Colonic mucosa (tissue), 4 donors: Measurements from ENCODE around the gene C3orf70. TPM values are rescaled to one million over a fixed set of nuclear protein-coding genes. Genes with fewer than 3 reads are reported as not detected.

Experiments
- DNase-seq: peaks from one replicate; pipeline ENCODE4 v3.0.0-alpha.2; 2020
- H3K27ac ChIP-seq: fragments of 200-600 bp; one replicate; pipeline ENCODE4 v1.8.0; 2021
- H3K27me3 ChIP-seq: fragments of 200-600 bp; one replicate; pipeline ENCODE4 v1.8.0; 2021
- H3K36me3 ChIP-seq: fragments of 200-600 bp; one replicate; pipeline ENCODE4 v1.8.0; 2021
- H3K4me1 ChIP-seq: fragments of 200-600 bp; one replicate; pipeline ENCODE4 v1.8.0; 2021; ENCODE audit warnings: mild to moderate bottlenecking
- H3K4me3 ChIP-seq: fragments of 200-600 bp; one replicate; pipeline ENCODE4 v1.8.0; 2021
- H3K9ac ChIP-seq, 2 donors: one replicate each; pipeline ENCODE4 v1.7.0; 2013; ENCODE audit warnings: control low read depth in 2 of 2, low read depth in 2 of 2, low read length in 2 of 2
- H3K9me3 ChIP-seq: fragments of 200-600 bp; one replicate; pipeline ENCODE4 v1.8.0; 2021
- CTCF ChIP-seq: fragments of 200-600 bp; IDR thresholded peaks from one replicate; pipeline ENCODE4 v1.8.0; 2022; ENCODE audit warnings: antibody characterized with exemption, mild to moderate bottlenecking
- intact Hi-C: fragments of 100-400 bp; cut with DNase I; formaldehyde crosslinking; loops from one replicate; pipeline ENCODE4 v1.14.1; 2022
- total RNA-seq, 2 donors: library from RNA; stranded (reverse); fragmentation: NEBNext Ultra II Directional in 1 of 2; extraction: Animal tissue kit (Norgen Biotek cat#: 25700) in 1 of 2; gene quantifications; one replicate each; pipeline ENCODE4 v1.2.1, GENCODE V29; 2021
- donor health status: healthy.
- donor health status: DM: no; HTN: no; CAD: no.
- donor health status: DM: no; HTN: no; CAD: no.

Gene C3orf70
- total RNA-seq, 2 donors from 2014 or later, result 8.4 to 12.7 TPM

- Histone ChIP-seq H3K27me3 (no peaks in the 10 kb centered on the region), H3K9me3 (no peaks in the 10 kb centered on the region), H3K36me3 (no peaks in the 10 kb centered on the region), H3K27ac (no peak overlapping the region), H3K4me3 (no peak overlapping the region), H3K4me1 (no peaks in the 10 kb centered on the region), H3K9ac (no peak overlapping the region)
- no peak for TF ChIP-seq CTCF
- no peak for DNase-seq
- intact Hi-C loops, result no loop called here
These were observed 2.8 kb upstream of the C3orf70 start for GRCh38 chr3:185155678-185156077.

- no peak overlapping the region for H3K4me3 ChIP-seq
- DNase-seq, result no peak
- intact Hi-C loops, result no loop called here
These were observed 1.2 kb upstream of the C3orf70 start for GRCh38 chr3:185153861-185154629.

GRCh38 chr3:185153171-185153771, 411 bp upstream of the C3orf70 start:
- peak overlapping the region; percentile 81 for H3K27ac ChIP-seq

More at GRCh38 chr3:185153861-185154629, 1.2 kb upstream of the C3orf70 start:
- H3K9ac ChIP-seq, result peak overlapping the region in 1 of 2 donors; percentile 79
- no peaks in the 10 kb centered on the region for H3K4me1 ChIP-seq
- no peak for TF ChIP-seq CTCF
- no peaks in the 10 kb centered on the region for H3K9me3 ChIP-seq
- no peak overlapping the region for H3K27ac ChIP-seq
- H3K27me3 ChIP-seq, result no peaks in the 10 kb centered on the region
- H3K36me3 ChIP-seq, result no peaks in the 10 kb centered on the region

GRCh38 chr3:185151964-185152409, 873 bp downstream of the C3orf70 start:
- TF ChIP-seq CTCF, result no peak
- no peaks in the 10 kb centered on the region for H3K9me3 ChIP-seq
- H3K4me3 ChIP-seq, result peak overlapping the region; percentile 77
- no peaks in the 10 kb centered on the region for H3K27me3 ChIP-seq
- H3K9ac ChIP-seq, result peak overlapping the region; percentile 68 to 75
- no peaks in the 10 kb centered on the region for H3K4me1 ChIP-seq
- H3K36me3 ChIP-seq, result no peaks in the 10 kb centered on the region
- intact Hi-C loops, result no loop called here
- peak overlapping the region; percentile 81 for H3K27ac ChIP-seq
- no peak for DNase-seq

More at GRCh38 chr3:185153171-185153771, 411 bp upstream of the C3orf70 start:
- H3K27me3 ChIP-seq, result no peaks in the 10 kb centered on the region
- no peaks in the 10 kb centered on the region for H3K4me1 ChIP-seq
- H3K9ac ChIP-seq, result peak overlapping the region; percentile 79 to 84
- DNase-seq, result peak; percentile 40
- intact Hi-C loops, result no loop called here
- no peaks in the 10 kb centered on the region for H3K9me3 ChIP-seq
- no peaks in the 10 kb centered on the region for H3K36me3 ChIP-seq
- TF ChIP-seq CTCF, result no peak
- H3K4me3 ChIP-seq, result peak overlapping the region; percentile 77

GRCh38 chr3:185151101-185151963, 1.5 kb downstream of the C3orf70 start:
- DNase-seq, result no peak
- Histone ChIP-seq H3K36me3 (no peaks in the 10 kb centered on the region), H3K27me3 (no peaks in the 10 kb centered on the region), H3K9ac (peak overlapping the region in 1 of 2 donors; percentile 68), H3K4me3 (peak overlapping the region; percentile 77), H3K4me1 (no peaks in the 10 kb centered on the region), H3K27ac (peak overlapping the region; percentile 81), H3K9me3 (no peaks in the 10 kb centered on the region)
- intact Hi-C loops, result no loop called here
- no peak for TF ChIP-seq CTCF
